WTC11 (cell line): ENCODE measurements around the gene MMP24OS. TPM values are rescaled to one million over a fixed set of nuclear protein-coding genes. Genes with fewer than 3 reads are reported as not detected.

Experiments
- ATAC-seq: fragments of 200-7000 bp; cut with Tn5 transposase; 2 replicates; pipeline ENCODE4 v1.10.0; 2021; ENCODE audit warnings: mild to moderate bottlenecking, moderate library complexity
- CTCF ChIA-PET: fragments of 300-600 bp; sonication (Branson Sonifier 250); formaldehyde crosslinking; loops from one replicate; lab custom pipeline; 2021; ENCODE audit warnings: antibody characterized with exemption; lab: Charles Lee
- POLR2A ChIA-PET: fragments of 350-600 bp; sonication (Branson Sonifier 250); formaldehyde crosslinking; loops from one replicate; lab custom pipeline; 2021; ENCODE audit warnings: antibody characterized with exemption; lab: Charles Lee
- DNase-seq: peaks from one replicate; pipeline ENCODE4 v3.0.0; 2021; ENCODE audit warnings: low spot score
- H3K27ac Mint-ChIP-seq: 2 replicates; pipeline ENCODE4 v1.8.0; 2021; ENCODE audit warnings: mixed read lengths
- H3K27me3 Mint-ChIP-seq: 2 replicates; pipeline ENCODE4 v1.8.0; 2021; ENCODE audit warnings: low read depth, mild to moderate bottlenecking, moderate library complexity, mixed read lengths
- H3K36me3 Mint-ChIP-seq: 2 replicates; pipeline ENCODE4 v1.8.0; 2021; ENCODE audit warnings: mixed read lengths
- H3K4me1 Mint-ChIP-seq: 2 replicates; pipeline ENCODE4 v1.8.0; 2022; ENCODE audit warnings: mixed read lengths
- H3K4me3 Mint-ChIP-seq: 2 replicates; pipeline ENCODE4 v1.8.0; 2021; ENCODE audit warnings: mild to moderate bottlenecking, moderate library complexity, mixed read lengths
- H3K9me3 Mint-ChIP-seq: 2 replicates; pipeline ENCODE4 v1.8.0; 2021; ENCODE audit warnings: mixed read lengths
- CBFB ChIP-seq: sonication (generic); formaldehyde crosslinking; IDR thresholded peaks from 2 replicates; pipeline ENCODE4 v1.8.1; 2022; ENCODE audit warnings: mild to moderate bottlenecking, low read depth, missing genetic modification reagents
- ESRRA ChIP-seq: sonication (generic); formaldehyde crosslinking; IDR thresholded peaks from 2 replicates; pipeline ENCODE4 v1.8.1; 2022; ENCODE audit warnings: mild to moderate bottlenecking, missing genetic modification reagents, borderline replicate concordance
- GTF2I ChIP-seq: fragments of 250-450 bp; sonication (Bioruptor Pico); conservative IDR thresholded peaks from 2 replicates; pipeline ENCODE4 v1.4.0; 2021; ENCODE audit warnings: mild to moderate bottlenecking
- NFYB ChIP-seq: sonication (generic); formaldehyde crosslinking; conservative IDR thresholded peaks from 2 replicates; pipeline ENCODE4 v1.8.0; 2022; ENCODE audit warnings: low read depth, missing genetic modification reagents
- SMAD3 ChIP-seq: sonication (generic); formaldehyde crosslinking; IDR thresholded peaks from 2 replicates; pipeline ENCODE4 v1.8.0; 2022; ENCODE audit warnings: missing genetic modification reagents, mild to moderate bottlenecking, borderline replicate concordance
- ZNF317 ChIP-seq: sonication (generic); formaldehyde crosslinking; IDR thresholded peaks from 2 replicates; pipeline ENCODE4 v1.8.1; 2023; ENCODE audit warnings: low read depth, mild to moderate bottlenecking, moderate library complexity, missing genetic modification reagents, borderline replicate concordance
- total RNA-seq: library from RNA; stranded (reverse); gene quantifications from 3 replicates; pipeline ENCODE4 v1.2.3, GENCODE V29; 2021
- TF ChIP-seq, protein P1 (sequence below): sonication (generic); formaldehyde crosslinking; IDR thresholded peaks from 2 replicates; pipeline ENCODE4 v1.8.1; 2023; ENCODE audit warnings: mild to moderate bottlenecking, missing genetic modification reagents, moderate library complexity
- TF ChIP-seq, protein P2 (sequence below): sonication (generic); formaldehyde crosslinking; IDR thresholded peaks from 2 replicates; pipeline ENCODE4 v1.8.1; 2023; ENCODE audit warnings: mild to moderate bottlenecking, missing genetic modification reagents
- TF ChIP-seq, protein P3 (sequence below): sonication (generic); formaldehyde crosslinking; IDR thresholded peaks from 2 replicates; pipeline ENCODE4 v1.8.1; 2023; ENCODE audit warnings: mild to moderate bottlenecking, missing genetic modification reagents
- TF ChIP-seq, protein P4 (sequence below): fragments of 250-450 bp; sonication (Bioruptor Pico); IDR thresholded peaks from 2 replicates; pipeline ENCODE4 v1.8.0; 2021; ENCODE audit warnings: mild to moderate bottlenecking

MMP24OS gene
- total RNA-seq, 1 experiment from 2014 or later, result 50.6 TPM

DNA sequence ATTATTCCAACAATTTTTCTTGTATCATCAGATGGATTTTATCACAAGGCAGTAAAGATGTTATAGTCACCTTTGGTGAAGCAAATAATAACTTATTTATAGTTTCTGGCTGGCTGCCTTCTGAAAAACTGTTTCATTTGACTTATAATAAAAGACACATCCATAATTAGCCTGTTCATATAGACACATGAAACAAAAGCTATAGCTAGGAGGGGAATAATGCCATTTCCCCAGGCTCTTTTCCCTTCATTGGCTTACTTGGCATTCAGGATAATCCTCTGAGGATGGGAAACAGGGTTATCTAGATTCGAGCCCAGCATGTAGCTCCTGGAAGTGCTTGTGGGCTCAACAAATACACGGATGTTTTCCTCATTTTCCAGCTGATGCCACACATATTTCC is 33.9 kb downstream of the MMP24OS start (continued):
- TF ChIP-seq, protein P1, sequence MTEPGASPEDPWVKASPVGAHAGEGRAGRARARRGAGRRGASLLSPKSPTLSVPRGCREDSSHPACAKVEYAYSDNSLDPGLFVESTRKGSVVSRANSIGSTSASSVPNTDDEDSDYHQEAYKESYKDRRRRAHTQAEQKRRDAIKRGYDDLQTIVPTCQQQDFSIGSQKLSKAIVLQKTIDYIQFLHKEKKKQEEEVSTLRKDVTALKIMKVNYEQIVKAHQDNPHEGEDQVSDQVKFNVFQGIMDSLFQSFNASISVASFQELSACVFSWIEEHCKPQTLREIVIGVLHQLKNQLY (CRISPR knock-in tag), result no peak
- no peak for TF ChIP-seq SMAD3 (CRISPR knock-in tag)
- TF ChIP-seq NFYB, result no peak

DNA sequence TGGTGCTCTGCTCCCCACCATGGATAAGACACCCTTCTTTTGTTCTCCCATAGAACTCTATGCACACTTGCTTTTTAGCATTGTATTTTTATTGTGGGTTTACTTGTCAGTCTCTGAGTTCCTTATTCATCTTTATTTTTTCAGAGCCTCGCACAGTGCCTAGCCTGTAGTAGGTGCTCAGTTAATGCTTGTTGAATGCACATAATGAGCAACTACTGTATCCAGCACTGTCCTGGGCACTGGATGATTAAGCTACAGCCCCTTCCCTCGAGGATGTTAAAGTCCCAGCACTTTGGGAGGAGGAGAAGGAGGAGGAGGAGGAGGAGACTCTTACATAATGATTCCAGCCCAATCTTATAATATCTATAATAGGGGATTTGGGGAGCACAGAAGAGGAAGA is 34.6 kb downstream of the MMP24OS start:
- POLR2A ChIA-PET, result no interaction called here
- no peaks in the 10 kb centered on the region for H3K9me3 Mint-ChIP-seq
- no peaks in the 10 kb centered on the region for H3K36me3 Mint-ChIP-seq
- TF ChIP-seq GTF2I (CRISPR knock-in tag), result no peak
- TF ChIP-seq, protein P2, sequence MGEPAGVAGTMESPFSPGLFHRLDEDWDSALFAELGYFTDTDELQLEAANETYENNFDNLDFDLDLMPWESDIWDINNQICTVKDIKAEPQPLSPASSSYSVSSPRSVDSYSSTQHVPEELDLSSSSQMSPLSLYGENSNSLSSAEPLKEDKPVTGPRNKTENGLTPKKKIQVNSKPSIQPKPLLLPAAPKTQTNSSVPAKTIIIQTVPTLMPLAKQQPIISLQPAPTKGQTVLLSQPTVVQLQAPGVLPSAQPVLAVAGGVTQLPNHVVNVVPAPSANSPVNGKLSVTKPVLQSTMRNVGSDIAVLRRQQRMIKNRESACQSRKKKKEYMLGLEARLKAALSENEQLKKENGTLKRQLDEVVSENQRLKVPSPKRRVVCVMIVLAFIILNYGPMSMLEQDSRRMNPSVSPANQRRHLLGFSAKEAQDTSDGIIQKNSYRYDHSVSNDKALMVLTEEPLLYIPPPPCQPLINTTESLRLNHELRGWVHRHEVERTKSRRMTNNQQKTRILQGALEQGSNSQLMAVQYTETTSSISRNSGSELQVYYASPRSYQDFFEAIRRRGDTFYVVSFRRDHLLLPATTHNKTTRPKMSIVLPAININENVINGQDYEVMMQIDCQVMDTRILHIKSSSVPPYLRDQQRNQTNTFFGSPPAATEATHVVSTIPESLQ, result no peak
- no peak for TF ChIP-seq SMAD3 (CRISPR knock-in tag)
- no peak for TF ChIP-seq CBFB (CRISPR knock-in tag)
- TF ChIP-seq, protein P3, sequence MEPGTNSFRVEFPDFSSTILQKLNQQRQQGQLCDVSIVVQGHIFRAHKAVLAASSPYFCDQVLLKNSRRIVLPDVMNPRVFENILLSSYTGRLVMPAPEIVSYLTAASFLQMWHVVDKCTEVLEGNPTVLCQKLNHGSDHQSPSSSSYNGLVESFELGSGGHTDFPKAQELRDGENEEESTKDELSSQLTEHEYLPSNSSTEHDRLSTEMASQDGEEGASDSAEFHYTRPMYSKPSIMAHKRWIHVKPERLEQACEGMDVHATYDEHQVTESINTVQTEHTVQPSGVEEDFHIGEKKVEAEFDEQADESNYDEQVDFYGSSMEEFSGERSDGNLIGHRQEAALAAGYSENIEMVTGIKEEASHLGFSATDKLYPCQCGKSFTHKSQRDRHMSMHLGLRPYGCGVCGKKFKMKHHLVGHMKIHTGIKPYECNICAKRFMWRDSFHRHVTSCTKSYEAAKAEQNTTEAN (CRISPR knock-in tag), result no peak
- no peak overlapping the region for H3K27ac Mint-ChIP-seq
- ATAC-seq (no peak), DNase-seq (no peak)
- no peaks in the 10 kb centered on the region for H3K27me3 Mint-ChIP-seq
- CTCF ChIA-PET, result interaction anchor here (1.6 kb wide), 1 partner anchor 98 kb away, joined by 5 read pairs; no protein-coding TSS in a partner anchor
- H3K4me1 Mint-ChIP-seq, result peaks cover 24% of the 10 kb centered on the region
- H3K4me3 Mint-ChIP-seq, result no peak overlapping the region

DNA sequence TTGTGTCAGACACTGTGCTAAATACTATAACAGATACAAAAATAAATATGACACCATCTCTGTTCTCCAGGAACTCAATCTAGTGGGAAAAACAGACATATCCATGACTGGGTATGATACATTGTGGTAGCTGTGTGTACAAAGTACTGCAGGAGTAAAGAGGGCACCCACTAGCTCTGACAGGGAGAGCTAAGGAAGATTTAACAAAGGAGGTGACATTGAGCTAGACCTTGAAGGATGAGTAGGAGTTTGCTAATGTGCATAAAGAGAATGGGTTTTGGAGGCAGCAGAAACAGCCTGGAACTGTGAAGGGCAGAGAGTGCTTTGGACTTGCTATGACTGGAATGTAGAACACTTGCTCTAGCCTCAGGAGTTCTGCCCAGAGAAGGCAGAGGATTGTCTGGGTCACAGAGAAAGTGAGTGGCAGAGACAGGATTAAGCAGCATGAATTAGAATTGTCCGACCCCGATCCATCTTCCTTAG is 37.1 kb downstream of the MMP24OS start:
- H3K4me3 Mint-ChIP-seq, result no peak overlapping the region
- no peak for TF ChIP-seq ESRRA (CRISPR knock-in tag)
- TF ChIP-seq, protein P4, sequence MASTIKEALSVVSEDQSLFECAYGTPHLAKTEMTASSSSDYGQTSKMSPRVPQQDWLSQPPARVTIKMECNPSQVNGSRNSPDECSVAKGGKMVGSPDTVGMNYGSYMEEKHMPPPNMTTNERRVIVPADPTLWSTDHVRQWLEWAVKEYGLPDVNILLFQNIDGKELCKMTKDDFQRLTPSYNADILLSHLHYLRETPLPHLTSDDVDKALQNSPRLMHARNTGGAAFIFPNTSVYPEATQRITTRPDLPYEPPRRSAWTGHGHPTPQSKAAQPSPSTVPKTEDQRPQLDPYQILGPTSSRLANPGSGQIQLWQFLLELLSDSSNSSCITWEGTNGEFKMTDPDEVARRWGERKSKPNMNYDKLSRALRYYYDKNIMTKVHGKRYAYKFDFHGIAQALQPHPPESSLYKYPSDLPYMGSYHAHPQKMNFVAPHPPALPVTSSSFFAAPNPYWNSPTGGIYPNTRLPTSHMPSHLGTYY (CRISPR knock-in tag), result no peak
- TF ChIP-seq ZNF317 (CRISPR knock-in tag), result no peak
- TF ChIP-seq, protein P2, result no peak
- TF ChIP-seq, all 79 proteins: peak for 0
- ChIA-PET POLR2A (interaction anchor here (0.6 to 1.4 kb wide), 3 partner anchors 14 to 22 kb away, joined by 3 to 4 read pairs (median 3); no protein-coding TSS in a partner anchor), CTCF (interaction anchor here (1.0 to 3.0 kb wide), 2 partner anchors 96 to 378 kb away, joined by 3 to 12 read pairs; no protein-coding TSS in a partner anchor)
- H3K27me3 Mint-ChIP-seq, result peaks cover 4% of the 10 kb centered on the region
- H3K9me3 Mint-ChIP-seq, result peaks cover 10% of the 10 kb centered on the region
- H3K4me1 Mint-ChIP-seq, result peaks cover 15% of the 10 kb centered on the region
- no peak for DNase-seq
- peak overlapping the region; percentile 2; the same call in 1 of the 2 replicates for H3K27ac Mint-ChIP-seq
- peak; percentile 46 for ATAC-seq
- H3K36me3 Mint-ChIP-seq, result peaks cover 6% of the 10 kb centered on the region; the same call in 1 of the 2 replicates
